Measurements from ENCODE around the gene BMS1. TPM values are rescaled to one million over a fixed set of nuclear protein-coding genes. Genes with fewer than 3 reads are reported as not detected.

Gene BMS1
- total RNA-seq, 1 donor from 2014 or later: 19.9 TPM

Small RNA genes within 50 kb of the gene (small RNA-seq; reads per million reads assigned to genes)
- not detected for gene RNU6-885P (ENCODE audit: low replicate concordance)

Other genes with a start within 250 kb of the BMS1 start
- 20.4 TPM for gene ZNF33B, start 144.2 kb upstream of the BMS1 start, total RNA-seq

Data from tongue (tissue), 2 donors.